B cell (primary cell): ENCODE data around the gene NKAIN2. TPM values are rescaled to one million over a fixed set of nuclear protein-coding genes. Genes with fewer than 3 reads are reported as not detected.

Experiments used
- ATAC-seq: fragments of 200-7000 bp; cut with Tn5 transposase; one replicate; pipeline ENCODE4 v1.10.0; 2021; ENCODE audit warnings: low read depth, mild to moderate bottlenecking, moderate number of reproducible peaks, moderate library complexity
- CTCF ChIA-PET: fragments of 350-600 bp; sonication (Branson Sonifier 250); formaldehyde crosslinking; loops from one replicate; lab custom pipeline; 2021; ENCODE audit warnings: antibody characterized with exemption, inconsistent platforms; lab: Charles Lee
- POLR2A ChIA-PET: fragments of 350-600 bp; sonication (Branson Sonifier 250); formaldehyde crosslinking; loops from one replicate; lab custom pipeline; 2021; ENCODE audit warnings: antibody characterized with exemption; lab: Charles Lee
- DNase-seq: peaks from one replicate; pipeline ENCODE4 v3.0.0; 2013
- H2AFZ ChIP-seq: 2 replicates; pipeline ENCODE4 v1.6.1; 2012; ENCODE audit warnings: mild to moderate bottlenecking, low read depth, low read length; ENCODE audit not compliant: insufficient read depth, poor library complexity, severe bottlenecking
- H3K27ac ChIP-seq, 2 donors: 1 replicate in 1 of 2; 2 replicates in 1 of 2; pipeline ENCODE4 v1.5.1; 2012 to 2013; ENCODE audit warnings: low read length in 2 of 2, mild to moderate bottlenecking in 2 of 2, moderate library complexity in 1 of 2
- H3K27me3 ChIP-seq, 4 experiments: fragments of 200-600 bp in 1 of 4; sonication (generic) in 1 of 4; replicated peaks in 1 of 4; 1 replicate in 2 of 4; 2 replicates in 2 of 4; pipeline versions ENCODE4 v1.6.1 to v1.7.0; 2013 to 2016; ENCODE audit warnings: low read length in 3 of 4, mild to moderate bottlenecking in 2 of 4, mixed read lengths in 1 of 4, moderate library complexity in 1 of 4; ENCODE audit not compliant: insufficient read depth in 4 of 4, control insufficient read depth in 3 of 4; ENCODE audit errors: control extremely low read depth in 1 of 4
- H3K36me3 ChIP-seq, 2 experiments: replicated peaks in 1 of 2; 1 replicate in 1 of 2; 2 replicates in 1 of 2; pipeline versions ENCODE4 v1.6.1 to v1.7.1; 2013; ENCODE audit warnings: low read length in 1 of 2; ENCODE audit not compliant: insufficient read depth in 2 of 2, control insufficient read depth in 1 of 2; ENCODE audit errors: control extremely low read depth in 1 of 2, extremely low read depth in 1 of 2
- H3K4me1 ChIP-seq, 2 donors: fragments of 200-600 bp in 1 of 2; sonication (generic) in 1 of 2; 1 replicate in 1 of 2; 2 replicates in 1 of 2; pipeline versions ENCODE4 v1.5.1 to v1.6.1; 2013 to 2017; ENCODE audit warnings: low read length in 2 of 2; ENCODE audit not compliant: control insufficient read depth in 2 of 2, insufficient read depth in 2 of 2
- H3K4me2 ChIP-seq: replicated peaks from 2 replicates; pipeline ENCODE3; 2012; ENCODE audit warnings: mild to moderate bottlenecking, low read depth, low read length; ENCODE audit not compliant: poor library complexity, severe bottlenecking
- H3K4me3 ChIP-seq, 5 experiments: fragments of 200-600 bp in 1 of 5; sonication (generic) in 1 of 5; 1 replicate in 3 of 5; 2 replicates in 2 of 5; pipeline versions ENCODE4 v1.5.1 to v1.7.0; 2011 to 2016; ENCODE audit warnings: low read length in 4 of 5, mild to moderate bottlenecking in 4 of 5, low read depth in 2 of 5, control low read depth in 1 of 5, moderate library complexity in 1 of 5; ENCODE audit not compliant: insufficient read depth in 1 of 5; ENCODE audit errors: control extremely low read depth in 1 of 5, extremely low read depth in 1 of 5
- H3K79me2 ChIP-seq: fragments of 200-600 bp; sonication (generic); one replicate; pipeline ENCODE4 v1.6.0; 2016; ENCODE audit warnings: low read length; ENCODE audit not compliant: control insufficient read depth, insufficient read depth
- H3K9ac ChIP-seq: fragments of 200-600 bp; sonication (generic); 2 replicates; pipeline ENCODE4 v1.6.1; 2017; ENCODE audit warnings: mild to moderate bottlenecking, low read length, moderate library complexity
- H3K9me3 ChIP-seq, 3 donors: one replicate each; pipeline versions ENCODE4 v1.6.1 to v1.7.1; 2013; ENCODE audit warnings: low read length in 2 of 3; ENCODE audit not compliant: control insufficient read depth in 2 of 3, insufficient read depth in 1 of 3; ENCODE audit errors: control extremely low read depth in 1 of 3
- H4K20me1 ChIP-seq: 2 replicates; pipeline ENCODE4 v1.6.0; 2012; ENCODE audit warnings: mild to moderate bottlenecking, low read length; ENCODE audit not compliant: insufficient read depth, control insufficient read depth, poor library complexity, severe bottlenecking
- H3K27ac Mint-ChIP-seq: one replicate; pipeline ENCODE4 v1.8.0; 2021; ENCODE audit warnings: mixed read lengths
- H3K27me3 Mint-ChIP-seq: one replicate; pipeline ENCODE4 v1.8.0; 2021; ENCODE audit warnings: mixed read lengths
- H3K4me1 Mint-ChIP-seq: one replicate; pipeline ENCODE4 v1.8.0; 2021; ENCODE audit warnings: mixed read lengths
- H3K4me3 Mint-ChIP-seq: one replicate; pipeline ENCODE4 v1.8.0; 2021; ENCODE audit warnings: mixed read lengths
- H3K9me3 Mint-ChIP-seq: one replicate; pipeline ENCODE4 v1.8.0; 2022; ENCODE audit warnings: mixed read lengths; ENCODE audit not compliant: insufficient read depth
- CTCF ChIP-seq: fragments of 200-600 bp; IDR thresholded peaks from one replicate; pipeline ENCODE4 v1.8.0; 2022; ENCODE audit warnings: antibody characterized with exemption, mild to moderate bottlenecking
- EZH2 ChIP-seq: IDR thresholded peaks from 2 replicates; pipeline ENCODE4 v1.6.1; 2012; ENCODE audit warnings: borderline replicate concordance, low read depth, mild to moderate bottlenecking, moderate library complexity, low read length; ENCODE audit not compliant: insufficient read depth, poor library complexity, severe bottlenecking
- WGBS: methylation state at CpG from one replicate; pipeline ENCODE4 v1.1.5; 2013; ENCODE audit warnings: missing lambda C conversion rate; ENCODE audit not compliant: insufficient coverage; 5-methylcytosine and 5-hydroxymethylcytosine counted together
- intact Hi-C: fragments of 100-400 bp; cut with micrococcal nuclease; formaldehyde crosslinking; loops from one replicate; pipeline ENCODE4 v1.10.0; 2022
- polyA plus RNA-seq: library from polyadenylated mRNA; depleted of rRNA; stranded (reverse); fragments of >200 nt; gene quantifications from 2 replicates; pipeline ENCODE4 v1.2.3, GENCODE V29; 2012
- total RNA-seq, 2 donors: library from RNA; stranded (reverse); fragments of 120-200 nt in 1 of 2; gene quantifications; 1 replicate in 1 of 2; 2 replicates in 1 of 2; pipeline versions ENCODE4 v1.2.3 to v1.2.4, GENCODE V29; 2013 to 2022

The NKAIN2 gene
- total and polyA plus RNA-seq, 2 donors (not counting 1 experiment from before 2014, with no cell fraction given): not detected

GRCh38 chr6:124355146-124355545, 551.5 kb downstream of the NKAIN2 start:
- no peaks in the 10 kb centered on the region for H3K9me3 Mint-ChIP-seq
- H3K27ac ChIP-seq: no peak overlapping the region
- H3K27ac Mint-ChIP-seq: no peak overlapping the region
- no peaks in the 10 kb centered on the region for H3K4me1 ChIP-seq
- no peak for ATAC-seq
- no peaks in the 10 kb centered on the region for H3K27me3 ChIP-seq
- H2AFZ ChIP-seq: no peak overlapping the region
- TF ChIP-seq EZH2: no peak
- no peak for TF ChIP-seq CTCF
- intact Hi-C loops: no loop called here
- no peak overlapping the region for H3K9ac ChIP-seq
- CTCF ChIA-PET: no interaction called here
- WGBS: no CpG with 5 or more reads among the region's 4 CpGs
- POLR2A ChIA-PET: no interaction called here
- no peaks in the 10 kb centered on the region for H4K20me1 ChIP-seq
- no peaks in the 10 kb centered on the region for H3K79me2 ChIP-seq
- H3K4me2 ChIP-seq: no peak overlapping the region
- H3K4me3 ChIP-seq: no peak overlapping the region
- H3K4me1 Mint-ChIP-seq: no peaks in the 10 kb centered on the region
- H3K36me3 ChIP-seq: no peaks in the 10 kb centered on the region
- H3K27me3 Mint-ChIP-seq: no peaks in the 10 kb centered on the region
- no peak overlapping the region for H3K4me3 Mint-ChIP-seq
- DNase-seq: no peak
- H3K9me3 ChIP-seq: peaks cover 0 to 5% (median 0%) of the 10 kb centered on the region in 3 donors

DNA sequence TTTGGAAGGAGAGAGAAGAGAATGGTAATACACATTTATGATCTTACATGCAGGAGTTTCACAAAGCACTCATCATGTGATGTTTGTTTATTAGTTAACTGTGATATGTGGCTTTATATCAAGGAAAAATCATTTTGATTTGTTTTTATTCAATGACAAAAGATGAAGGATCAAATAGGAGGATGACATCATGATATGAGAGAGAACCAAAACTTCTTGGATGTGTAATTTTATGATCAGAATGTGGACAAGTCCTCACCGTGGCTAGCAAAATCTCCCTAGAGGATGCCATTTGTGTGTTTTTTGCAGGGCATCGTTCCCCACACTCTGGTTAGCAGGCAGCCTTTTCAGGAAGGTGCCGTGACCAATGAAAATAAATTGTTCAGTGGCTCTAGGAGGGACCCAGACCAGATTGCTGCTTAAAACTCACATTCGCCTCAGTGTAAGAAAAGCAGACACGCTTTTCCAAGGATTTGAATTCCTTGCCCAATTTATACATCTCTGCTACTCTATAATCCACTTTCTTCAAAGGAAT, 552.7 kb downstream of the NKAIN2 start:
- H3K36me3 ChIP-seq: no peaks in the 10 kb centered on the region

More for the DNA sequence above, 552.7 kb downstream of the NKAIN2 start:
- ATAC-seq (no peak), DNase-seq (no peak)
- CTCF ChIA-PET: no interaction called here
- Mint-ChIP-seq H3K4me1 (no peaks in the 10 kb centered on the region), H3K27me3 (no peaks in the 10 kb centered on the region), H3K9me3 (no peaks in the 10 kb centered on the region), H3K27ac (no peak overlapping the region), H3K4me3 (no peak overlapping the region)
- H3K27me3 ChIP-seq: no peaks in the 10 kb centered on the region
- no peak overlapping the region for H3K4me3 ChIP-seq
- no peaks in the 10 kb centered on the region for H3K4me1 ChIP-seq
- intact Hi-C loops: no loop called here
- H4K20me1 ChIP-seq: no peaks in the 10 kb centered on the region
- peaks cover 0 to 5% (median 0%) of the 10 kb centered on the region in 3 donors for H3K9me3 ChIP-seq
- H3K27ac ChIP-seq: no peak overlapping the region
- H2AFZ ChIP-seq: no peak overlapping the region
- H3K9ac ChIP-seq: no peak overlapping the region
- no peaks in the 10 kb centered on the region for H3K79me2 ChIP-seq
- POLR2A ChIA-PET: no interaction called here
- 70% methylated on average over 3 of the region's 5 CpGs for WGBS
- no peak overlapping the region for H3K4me2 ChIP-seq
- TF ChIP-seq CTCF: no peak
- TF ChIP-seq EZH2: no peak
